ENCODE results near the gene METTL13.

The METTL13 gene

DNA sequence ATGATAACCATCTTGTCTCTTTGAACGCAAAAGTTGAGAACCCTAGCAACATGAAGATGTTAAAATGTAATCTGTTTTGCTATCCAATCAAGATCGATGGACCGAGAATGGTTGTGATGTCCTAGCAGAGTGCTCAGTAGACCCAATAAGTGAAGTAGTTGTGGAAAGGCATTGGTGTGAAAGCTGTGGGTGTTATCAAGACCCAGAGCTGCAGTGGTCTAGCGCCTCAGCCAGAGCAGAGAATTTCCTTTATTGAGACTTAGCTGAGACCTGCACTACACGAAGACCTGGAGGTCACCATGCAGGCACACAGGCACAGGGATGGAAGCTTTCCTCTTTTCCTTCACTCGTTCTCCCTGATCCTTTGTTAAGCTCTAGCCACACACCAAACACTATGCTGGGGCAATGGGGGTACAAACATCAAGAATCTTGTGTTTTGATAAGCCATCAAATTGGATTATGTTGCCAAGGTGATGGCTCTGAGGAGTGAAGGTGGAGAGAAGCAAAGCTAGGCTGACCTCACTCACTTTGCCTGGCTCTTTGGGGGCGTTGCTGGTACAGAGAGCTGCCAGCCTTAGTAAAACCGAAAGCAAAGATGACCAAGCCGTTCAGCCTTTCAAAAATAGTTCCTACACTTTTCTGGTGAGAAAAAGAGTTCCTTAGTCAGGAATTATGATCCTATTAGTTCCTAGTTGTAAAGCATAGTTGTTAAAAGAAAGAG is 24.1 kb downstream of the METTL13 start:
- DNase-seq = no peak

DNA sequence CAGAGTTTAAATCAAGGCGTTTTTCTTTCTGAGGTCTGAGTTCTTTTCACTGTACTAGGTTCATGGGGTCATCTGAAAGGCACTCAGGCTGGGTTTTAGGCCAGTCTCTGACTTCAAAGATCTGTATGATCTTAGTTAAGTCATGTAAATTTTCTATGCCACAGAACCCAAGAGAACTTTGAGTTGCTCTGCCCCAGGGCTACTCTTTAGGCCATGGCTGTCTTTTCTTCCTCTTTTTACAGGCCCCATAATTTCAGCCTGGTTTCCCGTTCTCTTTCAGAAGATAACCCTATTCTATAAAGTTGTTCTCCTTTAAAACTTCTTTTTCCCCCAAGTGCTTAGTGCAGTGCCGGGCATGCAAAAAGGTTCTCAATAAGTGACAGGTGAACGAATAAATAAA is 26.1 kb downstream of the METTL13 start:
- DNase-seq = no peak

DNA sequence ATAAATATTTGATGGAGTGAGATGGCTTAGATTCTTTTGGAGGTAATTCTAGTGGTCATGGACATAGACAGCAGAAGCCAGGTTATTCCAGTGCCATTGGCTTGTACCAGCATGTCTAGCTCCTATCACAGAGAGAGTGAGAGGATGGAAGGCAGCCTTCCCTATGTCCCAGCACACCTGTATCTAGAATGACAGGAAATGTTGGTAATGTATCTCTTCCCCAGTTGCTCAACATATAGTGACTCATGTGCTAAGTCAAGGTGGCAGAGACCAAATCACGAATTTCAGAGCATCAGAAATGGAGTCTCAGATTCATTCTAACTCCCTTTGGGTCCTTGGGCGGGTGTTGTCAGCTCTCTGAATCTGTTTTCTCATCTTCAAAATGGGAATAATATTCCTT is 28.4 kb downstream of the METTL13 start:
- DNase-seq = no peak

DNA sequence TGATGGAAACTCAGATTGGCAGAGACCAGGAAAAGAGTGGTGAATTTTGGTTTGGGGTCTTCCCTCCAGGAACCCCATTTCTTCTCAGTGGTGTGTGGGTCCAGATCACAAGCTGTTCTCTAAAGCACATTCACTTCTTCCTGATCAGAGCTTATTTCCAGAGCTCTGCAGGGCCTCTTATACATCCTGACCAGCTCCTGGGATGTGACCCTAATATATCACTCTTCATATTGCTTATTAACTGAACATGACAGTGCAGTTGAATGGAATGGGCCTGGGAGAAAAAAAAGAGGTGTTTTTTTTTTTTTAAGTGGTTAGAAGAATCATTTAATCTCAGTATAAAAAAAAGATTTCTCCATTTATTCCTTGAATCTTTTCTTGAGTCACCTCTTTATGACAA is 30.2 kb downstream of the METTL13 start:
- DNase-seq = no peak

DNA sequence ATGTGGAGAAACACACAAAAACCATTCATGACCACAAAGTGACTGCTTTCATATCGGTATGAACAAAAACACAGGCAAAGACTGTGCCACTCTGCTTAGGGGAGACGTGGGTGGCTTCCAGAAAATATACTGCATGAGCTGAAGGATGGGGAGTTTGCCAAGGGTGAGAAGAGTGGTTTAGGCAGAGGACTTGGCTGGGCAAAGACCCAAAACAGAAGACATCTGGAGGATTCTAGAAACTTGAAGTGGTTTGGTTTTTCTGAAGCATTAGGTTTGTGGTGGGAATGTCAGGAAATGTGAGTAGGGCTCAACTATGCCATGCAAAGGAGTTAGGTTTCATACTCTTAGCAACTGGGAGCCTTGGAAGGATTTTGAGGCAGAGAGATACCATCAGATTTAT is 33.2 kb downstream of the METTL13 start:
- no peak for DNase-seq

DNA sequence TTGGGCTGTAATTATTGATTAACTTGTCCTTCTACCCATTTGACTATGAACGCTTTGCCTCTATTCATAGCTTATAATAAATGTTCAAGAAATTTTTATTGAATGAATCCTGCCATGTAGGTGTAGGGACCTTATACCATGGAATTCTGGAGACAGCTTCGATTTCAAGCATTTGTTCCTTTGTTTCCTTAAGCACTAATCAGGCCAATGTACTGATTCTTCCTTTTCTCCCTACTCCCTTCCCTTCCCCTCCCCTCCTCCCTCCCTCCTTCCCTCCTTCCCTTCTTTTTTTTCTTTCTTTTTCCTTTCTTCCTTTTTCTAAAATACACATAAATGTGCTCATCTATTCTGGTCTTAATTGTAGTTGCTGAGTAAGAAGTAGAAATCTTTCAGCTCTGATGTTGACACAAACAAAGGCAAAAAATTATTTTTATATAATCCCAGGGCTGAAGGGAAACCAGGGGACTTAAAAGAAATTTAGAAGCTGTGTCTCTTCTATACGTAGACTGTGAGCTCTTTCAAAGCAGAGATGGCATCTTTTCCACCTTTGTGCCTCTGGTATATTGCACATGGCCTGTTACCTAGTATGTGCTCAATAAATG is 34.9 kb downstream of the METTL13 start:
- no peak for DNase-seq

DNA sequence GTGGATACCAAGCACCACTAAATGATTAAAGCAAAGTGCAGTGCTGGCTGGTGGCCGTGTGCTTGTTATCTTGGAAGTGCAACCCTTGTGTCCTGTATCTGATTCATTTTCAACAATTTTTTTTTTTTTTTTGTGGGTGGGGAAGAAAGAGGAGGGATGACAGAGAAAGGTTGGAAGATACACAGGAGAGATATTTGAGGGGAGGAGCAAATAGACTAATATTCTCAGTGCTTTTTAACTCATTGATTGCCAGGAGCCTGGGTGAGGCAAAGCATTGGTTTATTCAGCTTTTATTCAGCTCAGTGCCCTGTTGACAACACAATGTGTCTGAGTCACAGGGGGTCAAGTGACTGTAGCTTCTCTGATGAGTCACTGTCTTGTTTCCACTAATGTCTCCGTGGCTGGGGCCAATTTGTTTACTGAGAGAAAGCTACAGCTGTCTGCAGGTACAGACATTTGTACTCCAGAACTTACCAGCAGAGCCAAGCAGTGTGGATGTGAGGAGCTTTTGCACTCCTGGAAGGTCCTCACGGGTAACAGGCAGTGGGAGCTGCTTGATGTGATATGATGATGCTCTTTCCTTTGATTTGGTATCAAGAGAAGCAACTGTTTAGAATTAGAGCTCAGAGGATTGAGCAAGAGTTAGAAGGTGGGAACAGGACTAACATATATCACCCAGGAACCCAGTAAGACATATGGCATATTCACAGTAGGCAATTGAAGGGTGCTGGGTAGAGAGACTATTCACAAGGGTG is 36.2 kb downstream of the METTL13 start:
- peak; percentile 43 for DNase-seq

DNA sequence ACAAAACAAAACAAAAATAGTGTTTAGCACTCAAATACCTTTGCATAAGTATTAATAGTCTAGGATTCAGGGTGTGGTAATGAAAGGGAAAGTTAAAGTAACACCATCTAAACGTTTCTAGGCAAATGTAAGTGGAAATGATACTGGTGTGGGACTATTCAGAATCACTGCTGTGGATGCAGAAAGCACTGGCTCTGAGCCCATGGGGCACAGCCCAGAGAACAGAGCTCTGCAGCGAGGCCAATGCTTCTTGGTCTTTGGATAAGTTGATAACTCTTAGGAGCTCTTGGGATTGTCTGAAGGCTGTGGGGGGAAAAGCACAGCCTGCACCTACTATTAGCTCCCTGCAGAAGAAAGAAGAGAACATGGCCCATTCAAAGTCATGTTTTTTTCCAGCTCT is 38.5 kb downstream of the METTL13 start:
- no peak for DNase-seq

DNA sequence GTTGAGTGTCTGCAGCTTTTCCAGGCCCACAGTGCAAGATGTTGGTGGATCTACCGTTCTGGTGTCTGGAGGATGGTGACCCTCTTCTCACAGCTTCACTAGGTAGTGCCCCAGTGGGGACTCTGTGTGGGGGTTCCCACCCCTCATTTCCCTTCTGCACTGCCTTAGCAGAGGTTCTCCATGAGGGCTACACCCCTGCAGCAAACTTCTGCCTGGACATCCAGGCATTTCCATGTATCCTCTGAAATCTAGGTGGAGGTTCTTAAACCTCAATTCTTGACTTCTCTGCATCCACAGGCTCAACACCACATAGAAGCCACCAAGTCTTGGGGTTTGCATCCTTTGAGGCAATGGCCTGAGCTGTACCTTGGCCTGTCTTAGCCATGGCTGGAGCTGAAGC is 45.5 kb downstream of the METTL13 start:
- no peak for DNase-seq

DNA sequence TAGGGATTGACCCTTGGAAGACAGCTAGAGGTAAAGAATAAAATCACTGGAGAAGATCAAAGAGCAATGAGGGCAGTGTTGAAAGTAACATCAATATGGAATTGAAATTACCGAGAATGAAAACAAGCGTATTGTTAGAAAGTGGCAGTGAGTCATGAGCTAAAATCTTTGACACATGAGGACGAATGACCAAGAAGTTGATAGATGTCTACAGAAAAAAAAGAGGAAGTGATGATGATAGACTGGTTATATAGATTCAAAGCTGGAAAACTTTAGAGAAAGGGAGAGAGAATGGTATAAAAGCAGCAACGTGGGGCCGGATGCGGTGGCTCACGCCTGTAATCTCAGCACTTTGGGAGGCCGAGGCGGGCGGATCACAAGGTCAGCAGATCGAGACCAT is 47.3 kb downstream of the METTL13 start:
- no peak for DNase-seq

DNA sequence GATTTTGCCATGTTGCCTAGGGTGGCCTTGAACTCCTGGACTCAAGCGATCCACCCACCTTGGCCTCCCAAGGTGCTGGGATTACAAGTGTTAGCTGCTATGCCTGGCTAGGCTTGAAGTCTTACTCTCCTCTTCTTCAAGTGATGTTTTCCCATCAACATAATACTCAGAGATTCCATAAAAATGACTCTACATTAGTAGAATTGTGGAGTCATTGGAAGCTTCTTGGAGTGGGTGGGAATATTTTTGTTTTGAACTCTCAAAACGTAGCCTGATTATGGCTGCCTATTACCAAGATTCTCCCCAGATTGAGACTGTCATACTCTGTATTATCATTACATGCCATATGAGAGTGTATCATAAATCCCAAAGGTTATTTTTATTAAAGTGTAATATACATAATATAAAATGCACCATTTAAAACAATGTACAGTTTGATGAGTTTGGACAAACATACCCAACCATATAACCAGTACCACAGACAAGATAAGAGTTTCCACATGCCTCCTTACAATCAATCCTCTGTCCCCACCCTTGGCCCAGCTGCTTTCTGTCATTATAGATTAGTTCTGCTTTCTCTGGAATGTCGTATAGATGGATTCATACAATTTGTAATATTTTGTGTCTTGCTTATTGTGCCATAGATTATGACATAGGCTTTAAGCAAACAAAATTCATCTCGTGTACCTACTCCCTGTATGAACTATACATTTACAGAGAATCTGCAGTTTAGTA is 51.8 kb downstream of the METTL13 start:
- no peak for DNase-seq

DNA sequence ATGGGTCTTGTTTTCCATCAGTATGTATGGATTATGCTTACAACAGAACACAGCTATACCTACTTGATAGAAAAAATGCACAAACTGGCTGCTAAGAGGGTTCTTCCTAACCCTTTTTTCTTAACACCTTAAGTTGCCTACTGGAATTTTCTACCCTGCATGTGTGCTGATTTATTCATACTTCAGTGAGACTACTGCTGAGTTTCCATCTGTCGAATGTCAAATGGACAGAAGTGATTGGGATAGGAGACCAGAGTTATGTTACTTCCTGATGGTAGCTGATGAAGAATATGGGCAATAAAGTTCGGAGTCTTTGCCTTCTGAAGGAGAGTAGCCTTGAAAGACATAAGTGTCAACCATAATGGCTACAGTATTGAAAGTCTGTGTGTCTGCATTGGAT is 53.4 kb downstream of the METTL13 start:
- DNase-seq = no peak

DNA sequence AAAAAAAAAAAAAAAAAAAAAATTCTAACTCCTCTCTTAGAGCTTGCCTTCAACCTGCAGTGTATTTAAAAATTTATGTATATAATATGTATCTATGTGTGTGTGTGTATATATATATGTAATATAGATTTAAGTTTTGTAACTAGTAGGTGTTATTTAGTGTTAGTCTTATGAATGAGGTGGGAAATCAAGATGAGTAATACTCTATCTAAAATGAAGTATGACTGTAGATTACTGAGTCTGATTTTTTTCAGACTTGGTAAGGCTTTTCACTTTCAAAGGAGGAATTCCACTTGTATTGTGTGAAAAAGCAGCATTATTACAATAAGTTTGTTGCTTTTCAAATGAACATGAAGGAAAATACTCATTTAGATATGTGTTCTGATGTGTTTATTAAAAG is 54.4 kb downstream of the METTL13 start:
- no peak for DNase-seq

DNA sequence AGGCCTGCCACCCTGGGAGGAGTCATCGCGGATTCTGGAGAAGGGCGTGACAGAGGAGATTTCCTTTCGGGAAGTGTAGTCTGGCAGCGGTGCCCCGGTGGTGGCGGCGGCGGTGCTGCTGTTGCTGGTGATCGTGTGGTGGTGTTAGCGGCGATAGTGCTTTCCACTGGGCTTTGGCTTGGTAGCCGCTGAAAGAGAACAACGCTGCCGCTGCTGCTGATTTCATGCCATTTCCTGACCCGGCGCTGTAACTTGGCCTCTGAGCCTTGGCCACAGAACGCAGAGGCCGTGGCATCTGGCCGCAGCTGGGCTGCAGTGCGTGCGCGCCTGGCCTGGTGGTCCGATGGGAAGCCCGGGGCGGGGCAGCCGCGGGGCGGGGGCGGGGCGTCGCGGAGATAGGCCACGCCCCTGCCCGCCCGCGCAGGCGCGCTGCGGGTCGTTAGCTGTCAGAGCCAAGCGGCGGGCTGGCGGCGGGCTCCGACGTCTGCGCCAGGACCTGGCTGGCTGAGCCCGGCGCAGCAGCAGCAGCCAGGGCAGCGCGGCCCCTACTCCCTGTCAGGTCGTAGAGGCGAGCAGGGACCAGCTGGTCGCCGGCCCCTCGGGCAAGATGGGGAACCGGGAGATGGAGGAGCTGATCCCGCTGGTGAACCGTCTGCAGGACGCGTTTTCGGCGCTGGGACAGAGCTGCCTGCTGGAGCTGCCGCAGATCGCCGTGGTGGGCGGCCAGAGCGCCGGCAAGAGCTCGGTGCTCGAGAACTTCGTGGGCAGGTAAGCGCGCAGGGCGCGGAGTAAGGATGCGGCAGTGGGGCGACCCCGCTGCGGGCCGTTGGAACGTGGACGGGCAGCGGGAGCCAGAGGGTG is 59.8 kb downstream of the METTL13 start, which contains the start of gene DNM3:
DNM3 (plus strand) TSS at position 449 of the 861 bp plus-strand sequence; CDS start at position 608, 159 bp downstream.
- DNase-seq = peak; percentile 71

DNA sequence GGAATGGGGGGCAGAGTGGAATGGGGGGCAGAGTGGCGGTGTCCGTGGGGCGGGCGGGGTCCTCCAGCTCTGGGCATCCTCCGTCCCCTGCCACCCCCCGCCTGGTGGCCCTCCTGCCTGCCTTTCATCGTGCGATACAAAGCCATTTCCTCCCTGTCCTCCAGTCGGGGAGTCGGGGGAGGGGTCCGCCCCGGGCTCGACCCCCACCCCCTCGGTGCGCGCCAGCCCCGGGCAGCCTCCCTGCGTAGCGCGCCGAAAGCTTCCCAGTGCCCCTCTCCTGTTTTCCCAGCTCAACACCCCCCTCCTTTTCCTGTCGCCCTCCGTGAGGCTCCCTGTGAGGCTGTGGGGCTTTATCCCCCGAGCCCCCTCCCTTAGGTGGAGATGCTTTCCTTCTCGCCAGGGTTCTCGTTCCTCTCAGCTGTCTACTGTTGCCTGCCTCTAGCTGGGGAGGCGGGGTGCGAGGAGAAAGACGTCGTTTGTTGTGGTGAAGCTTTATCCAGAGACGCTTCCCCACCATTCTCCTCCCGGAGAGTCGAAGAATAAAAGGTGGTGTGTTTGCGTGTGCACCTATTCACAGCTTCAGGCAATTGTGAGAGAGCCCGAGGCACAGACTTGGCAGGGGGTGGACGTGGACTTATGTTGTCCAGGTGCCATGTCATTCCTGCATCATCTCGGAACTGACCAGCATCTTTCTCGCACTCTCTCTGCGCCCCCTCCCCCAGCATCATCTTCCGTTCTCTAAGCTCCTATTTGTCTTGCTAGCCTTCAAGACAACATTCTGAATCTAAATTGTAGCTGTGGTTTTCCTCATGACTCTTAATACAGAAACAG is 60.7 kb downstream of the METTL13 start:
- DNase-seq = peak; percentile 24

DNA sequence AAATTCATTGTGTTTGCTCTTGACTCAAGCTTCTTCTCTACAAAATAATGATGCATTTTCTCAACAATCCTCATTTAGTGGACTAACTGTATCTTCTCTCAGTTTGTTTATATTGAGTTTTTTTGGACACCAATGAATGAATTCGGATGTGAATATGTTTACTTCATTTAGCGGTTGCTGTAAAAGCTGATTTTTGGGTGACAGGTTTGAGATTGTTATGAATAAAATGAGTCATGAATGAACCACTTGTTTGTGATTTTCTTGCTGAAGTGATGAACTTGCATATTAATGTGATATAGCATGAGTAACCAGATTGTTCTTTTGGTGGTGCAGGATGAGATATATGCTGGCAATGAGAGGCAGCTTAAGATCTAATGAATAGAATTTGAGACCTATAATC is 62.9 kb downstream of the METTL13 start:
- no peak for DNase-seq

DNA sequence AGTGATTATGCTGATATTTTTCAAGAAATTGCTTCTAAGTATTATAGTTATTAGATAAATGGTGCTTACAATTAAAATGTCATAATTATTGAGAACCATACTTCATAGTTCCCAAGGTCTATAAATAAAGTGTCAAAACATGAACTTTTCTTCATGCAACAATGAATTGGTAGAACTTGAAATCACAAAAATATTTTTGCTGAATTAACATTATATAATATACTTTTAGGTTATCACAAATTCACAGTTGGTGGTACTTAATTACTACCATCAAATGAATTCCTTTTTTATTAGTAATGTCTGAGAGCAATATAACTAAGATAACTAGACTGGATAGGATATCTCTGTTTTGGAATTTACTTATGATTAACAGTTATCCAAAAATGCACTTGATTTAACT is 64.5 kb downstream of the METTL13 start:
- DNase-seq = no peak
